ENCODE measurements around the gene RNF20. TPM values are rescaled to one million over a fixed set of nuclear protein-coding genes. Genes with fewer than 3 reads are reported as not detected.

The RNF20 gene
- polyA plus RNA-seq, 1 of the 3 experiments (the other 2 are of a cell fraction) = 16.0 TPM

DNA sequence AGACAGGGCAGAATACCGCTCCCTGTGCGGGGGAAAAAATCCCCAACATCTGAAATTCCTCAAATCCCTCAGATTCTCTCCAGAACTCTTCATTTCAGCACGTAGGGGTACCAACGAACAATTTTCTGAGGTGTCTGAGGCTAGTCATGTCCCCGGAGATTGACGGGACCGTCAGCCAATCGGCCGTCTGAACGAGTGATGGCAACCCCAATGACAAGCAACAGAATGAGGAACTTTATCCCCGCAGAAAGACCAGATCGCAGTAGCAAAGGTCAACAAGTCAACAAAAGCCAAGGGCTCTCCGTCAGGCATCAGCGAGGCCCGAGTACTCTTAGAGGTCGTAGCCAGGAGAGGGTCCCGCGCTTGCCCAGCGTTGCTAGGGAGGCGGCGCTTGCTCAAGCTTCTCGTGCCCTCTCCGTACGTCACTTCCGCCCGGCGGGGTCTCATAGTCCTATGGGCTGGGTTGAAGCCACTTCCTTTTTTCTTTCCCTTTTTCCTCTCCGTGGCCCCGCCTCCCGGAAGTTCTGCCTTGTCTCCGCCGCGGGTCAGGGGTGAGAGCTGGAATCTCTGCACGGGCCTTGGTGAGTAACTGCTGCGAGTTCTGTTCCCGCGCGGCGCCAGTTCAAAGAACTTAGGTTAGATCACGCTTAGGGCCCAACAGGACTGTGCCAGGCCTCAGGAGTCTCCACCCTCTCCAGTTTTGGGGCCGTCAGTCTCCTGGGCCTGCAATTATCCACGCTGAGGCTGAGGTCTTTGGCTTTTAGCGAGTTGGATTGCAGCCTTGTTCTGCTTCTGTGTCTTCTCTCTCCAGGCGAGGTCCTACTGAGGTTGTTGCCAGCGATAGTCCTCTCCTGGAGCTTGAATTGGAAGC is at the start of gene RNF20 (continued):
- TF ChIP-seq, protein P1, sequence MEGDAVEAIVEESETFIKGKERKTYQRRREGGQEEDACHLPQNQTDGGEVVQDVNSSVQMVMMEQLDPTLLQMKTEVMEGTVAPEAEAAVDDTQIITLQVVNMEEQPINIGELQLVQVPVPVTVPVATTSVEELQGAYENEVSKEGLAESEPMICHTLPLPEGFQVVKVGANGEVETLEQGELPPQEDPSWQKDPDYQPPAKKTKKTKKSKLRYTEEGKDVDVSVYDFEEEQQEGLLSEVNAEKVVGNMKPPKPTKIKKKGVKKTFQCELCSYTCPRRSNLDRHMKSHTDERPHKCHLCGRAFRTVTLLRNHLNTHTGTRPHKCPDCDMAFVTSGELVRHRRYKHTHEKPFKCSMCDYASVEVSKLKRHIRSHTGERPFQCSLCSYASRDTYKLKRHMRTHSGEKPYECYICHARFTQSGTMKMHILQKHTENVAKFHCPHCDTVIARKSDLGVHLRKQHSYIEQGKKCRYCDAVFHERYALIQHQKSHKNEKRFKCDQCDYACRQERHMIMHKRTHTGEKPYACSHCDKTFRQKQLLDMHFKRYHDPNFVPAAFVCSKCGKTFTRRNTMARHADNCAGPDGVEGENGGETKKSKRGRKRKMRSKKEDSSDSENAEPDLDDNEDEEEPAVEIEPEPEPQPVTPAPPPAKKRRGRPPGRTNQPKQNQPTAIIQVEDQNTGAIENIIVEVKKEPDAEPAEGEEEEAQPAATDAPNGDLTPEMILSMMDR (IDR thresholded peaks at IDR 0.05) = no peak
- TF ChIP-seq YY1 (IDR thresholded peaks at IDR 0.05; ENCODE audit: low read depth) (peak; percentile 21; the same call in 1 of the 2 replicates), CHD2 (IDR thresholded peaks at IDR 0.05; ENCODE audit: low read length, partially characterized antibody) (peak; percentile 63), RFX5 (IDR thresholded peaks at IDR 0.05; ENCODE audit: low read length) (peak; percentile 34; the same call in 1 of the 2 replicates), TAF1 (IDR thresholded peaks at IDR 0.05; ENCODE audit: borderline replicate concordance, low read depth, low read length) (peak; percentile 67), POLR2AphosphoS5 (IDR thresholded peaks at IDR 0.05; ENCODE audit: low read depth, low read length) (peak; percentile 71), GATA2 (CRISPR knock-in tag; IDR thresholded peaks at IDR 0.05) (no peak)
- TF ChIP-seq, protein P2, sequence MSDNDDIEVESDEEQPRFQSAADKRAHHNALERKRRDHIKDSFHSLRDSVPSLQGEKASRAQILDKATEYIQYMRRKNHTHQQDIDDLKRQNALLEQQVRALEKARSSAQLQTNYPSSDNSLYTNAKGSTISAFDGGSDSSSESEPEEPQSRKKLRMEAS (IDR thresholded peaks at IDR 0.05; ENCODE audit: low read depth) = peak; percentile 64; the same call in 1 of the 2 replicates
- TF ChIP-seq, protein P3, sequence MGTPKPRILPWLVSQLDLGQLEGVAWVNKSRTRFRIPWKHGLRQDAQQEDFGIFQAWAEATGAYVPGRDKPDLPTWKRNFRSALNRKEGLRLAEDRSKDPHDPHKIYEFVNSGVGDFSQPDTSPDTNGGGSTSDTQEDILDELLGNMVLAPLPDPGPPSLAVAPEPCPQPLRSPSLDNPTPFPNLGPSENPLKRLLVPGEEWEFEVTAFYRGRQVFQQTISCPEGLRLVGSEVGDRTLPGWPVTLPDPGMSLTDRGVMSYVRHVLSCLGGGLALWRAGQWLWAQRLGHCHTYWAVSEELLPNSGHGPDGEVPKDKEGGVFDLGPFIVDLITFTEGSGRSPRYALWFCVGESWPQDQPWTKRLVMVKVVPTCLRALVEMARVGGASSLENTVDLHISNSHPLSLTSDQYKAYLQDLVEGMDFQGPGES (IDR thresholded peaks at IDR 0.05; ENCODE audit: low read depth, low read length) = peak; percentile 16; the same call in 1 of the 2 replicates

DNA sequence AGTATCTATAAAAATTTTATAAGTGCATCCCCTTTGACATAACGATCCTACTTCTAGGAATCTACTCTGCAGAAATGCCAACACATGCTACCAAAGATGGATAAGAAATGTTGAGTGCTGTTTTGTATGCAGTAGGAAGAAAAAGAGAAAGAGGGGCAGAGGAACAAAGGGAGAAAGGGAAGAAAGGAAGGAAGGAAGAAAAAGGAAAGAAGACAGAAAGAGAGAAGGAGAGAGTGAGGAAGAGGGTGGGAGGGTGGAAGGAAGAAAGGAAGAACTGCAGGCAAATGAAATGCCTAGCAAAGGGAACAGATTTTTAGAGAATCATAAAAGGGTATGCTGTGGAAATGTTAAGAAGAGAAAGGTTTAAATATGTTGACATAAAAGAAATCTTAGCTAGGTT is 49.6 kb upstream of the RNF20 start:
- peaks cover 0 to 3% of the 10 kb centered on the region in 2 experiments; a peak in 2 of 4 replicates for H3K4me1 ChIP-seq (ENCODE audit: control insufficient read depth in 1 of 2, insufficient read depth in 2 of 2, low read depth in 1 of 2, low read length in 1 of 2)
- H3K9me2 ChIP-seq = no peaks in the 10 kb centered on the region
- H3K9ac ChIP-seq = no peak overlapping the region
- ChIA-PET POLR2A (no interaction called here), CTCF (interaction anchor here (1.2 to 10.8 kb wide), 5 partner anchors 17 to 46 kb away, joined by 3 to 135 read pairs (median 35); no protein-coding TSS in a partner anchor)
- DNase-seq = no peak
- no peak for TF ChIP-seq RXRA (IDR thresholded peaks at IDR 0.05; ENCODE audit: borderline replicate concordance, low read depth)
- TF ChIP-seq YY1 (IDR thresholded peaks at IDR 0.05; ENCODE audit: low read depth) = no peak
- TF ChIP-seq, protein P4, sequence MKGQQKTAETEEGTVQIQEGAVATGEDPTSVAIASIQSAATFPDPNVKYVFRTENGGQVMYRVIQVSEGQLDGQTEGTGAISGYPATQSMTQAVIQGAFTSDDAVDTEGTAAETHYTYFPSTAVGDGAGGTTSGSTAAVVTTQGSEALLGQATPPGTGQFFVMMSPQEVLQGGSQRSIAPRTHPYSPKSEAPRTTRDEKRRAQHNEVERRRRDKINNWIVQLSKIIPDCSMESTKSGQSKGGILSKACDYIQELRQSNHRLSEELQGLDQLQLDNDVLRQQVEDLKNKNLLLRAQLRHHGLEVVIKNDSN (IDR thresholded peaks at IDR 0.05; ENCODE audit: borderline replicate concordance, low read depth) = no peak
- TF ChIP-seq MXI1 (IDR thresholded peaks at IDR 0.05; ENCODE audit: low read depth, low read length) = no peak
- TF ChIP-seq, protein P1 (IDR thresholded peaks at IDR 0.05) = no peak
- no peak for TF ChIP-seq RCOR1 (IDR thresholded peaks at IDR 0.05; ENCODE audit: low read length)
- TF ChIP-seq EP300 (IDR thresholded peaks at IDR 0.05; ENCODE audit: borderline replicate concordance in 1 of 2, low read depth in 1 of 2, low read length in 1 of 2) = no peak
- TF ChIP-seq, protein P2 (IDR thresholded peaks at IDR 0.05; ENCODE audit: low read depth) = no peak
- no peak for TF ChIP-seq FOSL2 (IDR thresholded peaks at IDR 0.05; ENCODE audit: borderline replicate concordance, low read depth)
- no peak for TF ChIP-seq GATA2 (CRISPR knock-in tag; IDR thresholded peaks at IDR 0.05)
- TF ChIP-seq TEAD4 (IDR thresholded peaks at IDR 0.05; ENCODE audit: borderline replicate concordance, insufficient read depth) = no peak
- TF ChIP-seq TCF12 (IDR thresholded peaks at IDR 0.05) = no peak
- TF ChIP-seq SIN3A (IDR thresholded peaks at IDR 0.05; ENCODE audit: borderline replicate concordance, low read depth, low read length) = no peak
- no peak for TF ChIP-seq MEF2A (IDR thresholded peaks at IDR 0.05; ENCODE audit: borderline replicate concordance, low read depth)
- TF ChIP-seq, protein P3 (IDR thresholded peaks at IDR 0.05; ENCODE audit: low read depth, low read length) = no peak
- TF ChIP-seq FOXM1 (IDR thresholded peaks at IDR 0.05; ENCODE audit: low read depth) = no peak
- no peak for TF ChIP-seq POLR2AphosphoS5 (IDR thresholded peaks at IDR 0.05; ENCODE audit: low read depth, low read length)
- no peak overlapping the region for H3K4me2 ChIP-seq
- 94% methylated on average over 1 of the region's 1 CpG for WGBS (ENCODE audit: low lambda C conversion rate)
- H3K9me3 ChIP-seq = no peaks in the 10 kb centered on the region
- H3K79me2 ChIP-seq (ENCODE audit: insufficient read depth) = no peaks in the 10 kb centered on the region
- H3K27me3 ChIP-seq (ENCODE audit: insufficient read depth) = no peaks in the 10 kb centered on the region
- H2AFZ ChIP-seq (ENCODE audit: low read depth) = no peak overlapping the region
- H3K4me3 ChIP-seq (ENCODE audit: low read depth in 2 of 2, low read length in 1 of 2) = no peak overlapping the region
- no peak overlapping the region for H3K27ac ChIP-seq (ENCODE audit: low read depth in 2 of 2, low read length in 1 of 2)
- H4K20me1 ChIP-seq (ENCODE audit: insufficient read depth) = no peaks in the 10 kb centered on the region
- H3F3A ChIP-seq (replicated peaks; ENCODE audit: insufficient read depth) = no peaks in the 10 kb centered on the region
- H3K36me3 ChIP-seq (replicated peaks in 1 of 2; ENCODE audit: control insufficient read depth in 1 of 2, insufficient read depth in 2 of 2, low read length in 1 of 2) = no peaks in the 10 kb centered on the region

Measured in SK-N-SH (cell line).